OCI-LY3 (cell line): ENCODE data around the gene SLC25A6.

ENCODE experiments used
- H2AFZ ChIP-seq: fragments of 200-600, 300-600 bp; shearing (Covaris generic); 2 replicates; pipeline ENCODE4 v1.6.0; 2014; ENCODE audit warnings: antibody characterized with exemption, low read depth, low read length
- H3K27ac ChIP-seq: fragments of 200-600, 300-600 bp; sonication (generic); 2 replicates; pipeline ENCODE4 v1.5.1; 2014; ENCODE audit warnings: mild to moderate bottlenecking, low read length, moderate library complexity, mixed read lengths
- H3K27me3 ChIP-seq: fragments of 200-600, 300-600 bp; sonication (generic); 2 replicates; pipeline ENCODE4 v1.6.1; 2014; ENCODE audit warnings: low read depth, low read length, mixed read lengths
- H3K36me3 ChIP-seq: fragments of 200-600, 300-600 bp; sonication (generic); replicated peaks from 2 replicates; pipeline ENCODE3; 2014; ENCODE audit warnings: low read depth, low read length, mixed read lengths
- H3K4me1 ChIP-seq: fragments of 300-600, 200-600 bp; sonication (generic); 2 replicates; pipeline ENCODE4 v1.6.1; 2014; ENCODE audit warnings: low read length, mixed read lengths
- H3K4me2 ChIP-seq: fragments of 200-600, 300-600 bp; sonication (generic); 2 replicates; pipeline ENCODE4 v1.6.1; 2014; ENCODE audit warnings: low read length, mixed read lengths
- H3K4me3 ChIP-seq: fragments of 300-600, 200-600 bp; sonication (generic); 2 replicates; pipeline ENCODE4 v1.5.1; 2014; ENCODE audit warnings: antibody characterized with exemption, mild to moderate bottlenecking, low read length, moderate library complexity
- H3K79me2 ChIP-seq: fragments of 300-600, 200-600 bp; shearing (Covaris generic); 2 replicates; pipeline ENCODE4 v1.6.1; 2014; ENCODE audit warnings: mild to moderate bottlenecking, low read length, mixed read lengths
- H3K9ac ChIP-seq: fragments of 300-600, 200-600 bp; shearing (Covaris generic); 2 replicates; pipeline ENCODE4 v1.6.0; 2014; ENCODE audit warnings: mild to moderate bottlenecking, low read length, moderate library complexity
- H3K9me3 ChIP-seq: fragments of 200-600, 300-600 bp; shearing (Covaris generic); 2 replicates; pipeline ENCODE4 v1.6.1; 2014; ENCODE audit warnings: low read length, mixed read lengths; ENCODE audit not compliant: insufficient read depth
- H4K20me1 ChIP-seq: fragments of 200-600, 300-600 bp; sonication (generic); 2 replicates; pipeline ENCODE4 v1.6.1; 2016; ENCODE audit warnings: low read length, mixed read lengths; ENCODE audit not compliant: insufficient read depth
- CTCF ChIP-seq: fragments of 200-600, 300-600 bp; sonication (generic); IDR thresholded peaks from 2 replicates; pipeline ENCODE4 v1.5.1; 2014; ENCODE audit warnings: antibody characterized with exemption, low read length, low read depth
- EZH2phosphoT487 ChIP-seq: fragments of 200-600 bp; shearing (Covaris generic); IDR thresholded peaks from 2 replicates; pipeline ENCODE4 v1.6.1; 2018; ENCODE audit warnings: antibody characterized with exemption, mixed run types, low read depth

SLC25A6 gene

GRCh38 chrX:1388651-1389050, 3.3 kb downstream of the SLC25A6 start:
- Histone ChIP-seq H3K9me3 (no peaks in the 10 kb centered on the region), H2AFZ (no peak overlapping the region), H3K4me3 (no peak overlapping the region), H3K27me3 (no peaks in the 10 kb centered on the region), H3K79me2 (peaks cover 67% of the 10 kb centered on the region), H3K4me1 (peaks cover 13% of the 10 kb centered on the region), H3K36me3 (peaks cover 68% of the 10 kb centered on the region), H3K9ac (no peak overlapping the region), H3K27ac (no peak overlapping the region), H4K20me1 (peaks cover 52% of the 10 kb centered on the region), H3K4me2 (no peak overlapping the region)
- TF ChIP-seq CTCF: no peak
- TF ChIP-seq EZH2phosphoT487: no peak

- Histone ChIP-seq H3K4me1 (peaks cover 9% of the 10 kb centered on the region), H3K4me3 (no peak overlapping the region)
Measured at GRCh38 chrX:1387141-1387776, 4.7 kb downstream of the SLC25A6 start.

GRCh38 chrX:1386338-1387127, 5.4 kb downstream of the SLC25A6 start:
- no peak for TF ChIP-seq EZH2phosphoT487
- TF ChIP-seq CTCF: no peak
- no peaks in the 10 kb centered on the region for H3K9me3 ChIP-seq
- H2AFZ ChIP-seq: no peak overlapping the region
- no peak overlapping the region for H3K4me3 ChIP-seq
- H3K9ac ChIP-seq: no peak overlapping the region
- peaks cover 76% of the 10 kb centered on the region for H3K36me3 ChIP-seq
- H3K4me2 ChIP-seq: no peak overlapping the region
- no peaks in the 10 kb centered on the region for H3K27me3 ChIP-seq
- peaks cover 52% of the 10 kb centered on the region for H4K20me1 ChIP-seq
- peaks cover 9% of the 10 kb centered on the region for H3K4me1 ChIP-seq
- H3K27ac ChIP-seq: no peak overlapping the region
- peaks cover 51% of the 10 kb centered on the region for H3K79me2 ChIP-seq

More at GRCh38 chrX:1387141-1387776, 4.7 kb downstream of the SLC25A6 start:
- H3K27ac ChIP-seq: no peak overlapping the region
- H3K9ac ChIP-seq: no peak overlapping the region
- H2AFZ ChIP-seq: no peak overlapping the region
- H3K27me3 ChIP-seq: no peaks in the 10 kb centered on the region
- peaks cover 74% of the 10 kb centered on the region for H3K36me3 ChIP-seq
- peaks cover 54% of the 10 kb centered on the region for H3K79me2 ChIP-seq
- no peak for TF ChIP-seq EZH2phosphoT487
- TF ChIP-seq CTCF: no peak
- H3K9me3 ChIP-seq: no peaks in the 10 kb centered on the region
- H4K20me1 ChIP-seq: peaks cover 52% of the 10 kb centered on the region
- no peak overlapping the region for H3K4me2 ChIP-seq
